A549 (cell line): ENCODE measurements around the gene CLRN1. TPM values are rescaled to one million over a fixed set of nuclear protein-coding genes. Genes with fewer than 3 reads are reported as not detected.

Experiments used
- ATAC-seq, 2 experiments: fragments of 200-7000 bp in 1 of 2; fragments of >200 bp in 1 of 2; cut with Nextera tagmentation in 1 of 2; cut with Tn5 transposase in 1 of 2; 3 replicates each; pipeline versions ENCODE4 v1.8.0 to v1.9.1; 2018 to 2020; ENCODE audit warnings: mild to moderate bottlenecking in 1 of 2, moderate library complexity in 1 of 2
- CTCF ChIA-PET: fragments of 300-600 bp; sonication (Branson Sonifier 250); formaldehyde crosslinking; extraction: SDS; loops from one replicate; lab custom pipeline; 2021; ENCODE audit warnings: antibody characterized with exemption, inconsistent platforms; lab: Yijun Ruan, JAX
- POLR2A ChIA-PET: fragments of 350-600 bp; formaldehyde crosslinking; extraction: SDS; loops from one replicate; lab custom pipeline; 2021; ENCODE audit warnings: antibody characterized with exemption, inconsistent platforms; lab: Yijun Ruan, JAX
- DNase-seq, 2 experiments: peaks; one replicate each; pipeline versions ENCODE4 v3.0.0 to v3.0.0-alpha.2; 2011 to 2016; ENCODE audit warnings: low read depth in 1 of 2, low spot score in 1 of 2
- FAIRE-seq: peaks from 2 replicates; lab custom pipeline; 2011; peaks lifted over from hg19 to GRCh38; lab: Jason Lieb, UNC
- H3K27ac ChIP-seq, 2 experiments: fragments of >200 bp; sonication (Bioruptor Twin); formaldehyde crosslinking; 3 replicates each; pipeline ENCODE4 v1.5.1; 2016 to 2017
- H3K4me1 ChIP-seq: fragments of >200 bp; sonication (Bioruptor Twin); formaldehyde crosslinking; 3 replicates; pipeline ENCODE4 v1.6.1; 2016
- H3K4me2 ChIP-seq: fragments of >200 bp; sonication (Bioruptor Twin); formaldehyde crosslinking; 3 replicates; pipeline ENCODE4 v1.6.1; 2016
- H3K4me3 ChIP-seq: fragments of >200 bp; sonication (Bioruptor Twin); formaldehyde crosslinking; 3 replicates; pipeline ENCODE4 v1.5.1; 2016
- H3K9me3 ChIP-seq: fragments of >200 bp; sonication (Bioruptor Twin); formaldehyde crosslinking; 3 replicates; pipeline ENCODE4 v1.6.1; 2016
- BCL3 ChIP-seq: fragments of >200 bp; sonication (Bioruptor Twin); formaldehyde crosslinking; IDR thresholded peaks from 3 replicates; pipeline ENCODE4 v1.6.1; 2016
- CHD4 ChIP-seq: fragments of 200-600 bp; sonication (generic); IDR thresholded peaks from 2 replicates; pipeline ENCODE4 v1.6.1; 2016; ENCODE audit warnings: antibody characterized with exemption, mild to moderate bottlenecking, borderline replicate concordance
- E2F6 ChIP-seq: IDR thresholded peaks from 2 replicates; pipeline ENCODE4 v1.6.1; 2012; ENCODE audit warnings: low read depth, borderline replicate concordance
- ELK1 ChIP-seq: fragments of 150-350 bp; IDR thresholded peaks from 2 replicates; pipeline ENCODE4 v1.6.1; 2014; ENCODE audit warnings: low read depth, mild to moderate bottlenecking, low read length
- HDAC2 ChIP-seq: fragments of 200-600 bp; sonication (generic); IDR thresholded peaks from 2 replicates; pipeline ENCODE4 v1.6.1; 2016
- HMGXB4 ChIP-seq: fragments of 250-450 bp; sonication (Bioruptor Pico); IDR thresholded peaks from 2 replicates; pipeline ENCODE4 v1.5.0; 2021; ENCODE audit warnings: mild to moderate bottlenecking, moderate library complexity, borderline replicate concordance
- HOXA7 ChIP-seq: fragments of 250-450 bp; sonication (Bioruptor Pico); IDR thresholded peaks from 2 replicates; pipeline ENCODE4 v1.5.0; 2020; ENCODE audit warnings: mild to moderate bottlenecking, moderate library complexity
- HOXB13 ChIP-seq: fragments of 250-450 bp; sonication (Bioruptor Pico); IDR thresholded peaks from 2 replicates; pipeline ENCODE4 v1.5.0; 2020; ENCODE audit warnings: low read depth, mild to moderate bottlenecking, moderate library complexity
- HOXB5 ChIP-seq: fragments of 250-450 bp; sonication (Bioruptor Pico); IDR thresholded peaks from 2 replicates; pipeline ENCODE4 v1.5.0; 2020; ENCODE audit warnings: mild to moderate bottlenecking, moderate library complexity
- KDM1A ChIP-seq: fragments of 200-600 bp; sonication (generic); IDR thresholded peaks from 2 replicates; pipeline ENCODE4 v1.6.1; 2016; ENCODE audit warnings: low read depth, mild to moderate bottlenecking
- MAFK ChIP-seq: fragments of 450-650 bp; IDR thresholded peaks from 2 replicates; pipeline ENCODE4 v1.6.1; 2014; ENCODE audit not compliant: partially characterized antibody
- NFE2L2 ChIP-seq: fragments of 150-350 bp; conservative IDR thresholded peaks from 2 replicates; pipeline ENCODE4 v1.6.1; 2014; ENCODE audit warnings: low read length
- POLR2AphosphoS2 ChIP-seq: conservative IDR thresholded peaks from 2 replicates; pipeline ENCODE4 v1.6.1; 2012; ENCODE audit warnings: low read length, improper control_type of control experiment, inconsistent platforms
- RAD21 ChIP-seq, 2 experiments: fragments of >200 bp in 1 of 2; sonication (Bioruptor Twin) in 1 of 2; formaldehyde crosslinking in 1 of 2; IDR thresholded peaks in 1 of 2; conservative IDR thresholded peaks in 1 of 2; 2 replicates in 1 of 2; 3 replicates in 1 of 2; pipeline ENCODE4 v1.6.1; 2012 to 2018; ENCODE audit warnings: inconsistent platforms in 1 of 2
- RFX5 ChIP-seq: fragments of 450-650 bp; IDR thresholded peaks from 2 replicates; pipeline ENCODE4 v1.7.1; 2014; ENCODE audit warnings: antibody characterized with exemption, mild to moderate bottlenecking, moderate library complexity
- RNF2 ChIP-seq: fragments of 200-600 bp; sonication (generic); IDR thresholded peaks from 2 replicates; pipeline ENCODE4 v1.6.1; 2016; ENCODE audit warnings: low read depth, mild to moderate bottlenecking, antibody characterized with exemption, moderate library complexity, borderline replicate concordance
- SMC3 ChIP-seq: fragments of >200 bp; sonication (Bioruptor Twin); formaldehyde crosslinking; IDR thresholded peaks from 3 replicates; pipeline ENCODE4 v1.6.1; 2018; ENCODE audit warnings: inconsistent platforms
- ZC3H11A ChIP-seq: fragments of 450-650 bp; IDR thresholded peaks from 2 replicates; pipeline ENCODE4 v1.6.1; 2014; ENCODE audit warnings: antibody characterized with exemption, mild to moderate bottlenecking
- WGBS: methylation state at CpG from one replicate; pipeline ENCODE4 v1.1.6; 2017; ENCODE audit errors: missing lambda C conversion rate; 5-methylcytosine and 5-hydroxymethylcytosine counted together
- polyA plus RNA-seq, 4 experiments: library from polyadenylated mRNA; depleted of rRNA in 3 of 4; stranded (reverse); fragments of >200 nt; fragmentation: RNase III in 1 of 4; extraction: RNeasy Plus Mini Kit Qiagen cat#74134 plus additional on column Dnase treatment in 1 of 4; gene quantifications; 2 replicates in 3 of 4; 3 replicates in 1 of 4; pipeline ENCODE4 v1.2.3, GENCODE V29; 2011 to 2017

The CLRN1 gene
- polyA plus RNA-seq, 2 of the 4 experiments (the other 2 are of a cell fraction) = not detected

GRCh38 chr3:150965436-150965835 lies 7.1 kb downstream of the CLRN1 start:
- Histone ChIP-seq H3K9me3 (no peaks in the 10 kb centered on the region), H3K4me2 (no peak overlapping the region), H3K4me3 (no peak overlapping the region), H3K27ac (no peak overlapping the region), H3K4me1 (no peaks in the 10 kb centered on the region; the same call in 2 of the 3 replicates)
- whole genome bisulfite sequencing = 2% methylated on average over 2 of the region's 2 CpGs
- FAIRE-seq (no peak), DNase-seq (no peak), ATAC-seq (no peak)
- POLR2A ChIA-PET = no interaction called here
- TF ChIP-seq RNF2 = no peak
- TF ChIP-seq HOXB13 = no peak
- no peak for TF ChIP-seq KDM1A
- no peak for TF ChIP-seq HDAC2
- no peak for TF ChIP-seq RAD21 (conservative IDR thresholded peaks at IDR 0.05 in 1 of 2, IDR thresholded peaks at IDR 0.05 in 1 of 2)
- TF ChIP-seq HMGXB4 = no peak
- TF ChIP-seq BCL3 = no peak
- TF ChIP-seq RFX5 = no peak
- no peak for TF ChIP-seq CHD4
- TF ChIP-seq ELK1 = no peak
- TF ChIP-seq NFE2L2 = no peak
- CTCF ChIA-PET = interaction anchor here (0.6 to 1.2 kb wide), 2 partner anchors 13 to 91 kb away, joined by 3 read pairs; no protein-coding TSS in a partner anchor

GRCh38 chr3:150961949-150962348 lies 10.6 kb downstream of the CLRN1 start:
- ChIA-PET POLR2A (no interaction called here), CTCF (no interaction called here)
- Histone ChIP-seq H3K4me3 (no peak overlapping the region), H3K4me2 (no peak overlapping the region), H3K4me1 (no peaks in the 10 kb centered on the region), H3K27ac (no peak overlapping the region), H3K9me3 (no peaks in the 10 kb centered on the region)
- no peak for ATAC-seq
- WGBS = 21% methylated on average over 4 of the region's 4 CpGs
- no peak for FAIRE-seq
- no peak for TF ChIP-seq POLR2AphosphoS2
- TF ChIP-seq ZC3H11A = no peak
- TF ChIP-seq BCL3 = no peak
- TF ChIP-seq HOXB5 = no peak
- TF ChIP-seq RFX5 = no peak
- TF ChIP-seq MAFK = no peak
- TF ChIP-seq SMC3 = no peak
- no peak for TF ChIP-seq CHD4
- no peak for TF ChIP-seq ELK1
- no peak for TF ChIP-seq HOXA7 (CRISPR knock-in tag)
- TF ChIP-seq E2F6 = no peak
- no peak for DNase-seq
